ENCODE results near the gene SLC11A1.

Gene SLC11A1

DNA sequence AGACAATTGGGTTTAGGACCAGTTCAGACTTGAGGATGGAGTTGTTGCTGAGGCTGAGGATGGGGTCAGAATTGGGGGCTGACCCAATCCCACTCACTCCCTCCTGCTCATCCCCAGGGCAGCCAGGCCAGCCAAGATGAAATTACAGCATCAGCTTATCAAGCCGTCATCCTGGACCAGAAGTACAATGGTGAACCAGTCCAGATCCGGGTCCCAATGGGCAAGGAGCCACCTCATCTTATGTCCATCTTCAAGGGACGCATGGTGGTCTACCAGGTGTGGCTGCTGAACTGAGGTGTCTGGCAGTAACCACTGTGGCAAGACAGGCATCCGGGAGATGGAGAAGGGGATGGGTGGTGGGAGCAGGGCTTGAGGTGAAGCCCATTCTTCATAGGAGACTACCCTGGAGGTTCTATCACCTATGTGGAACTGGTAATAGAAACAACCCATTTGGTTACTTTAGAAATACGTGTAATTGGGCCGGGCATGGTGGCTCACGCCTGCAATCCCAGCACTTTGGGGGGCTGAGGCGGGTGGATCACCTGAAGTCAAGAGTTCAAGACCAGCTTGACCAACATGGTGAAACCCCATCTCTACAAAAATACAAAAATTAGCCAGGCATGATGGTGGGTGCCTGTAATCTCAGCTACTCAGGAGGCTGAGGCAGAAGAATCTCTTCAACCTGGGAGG, 50.7 kb downstream of the SLC11A1 start:
- H3K14ac ChIP-seq (ENCODE audit: low read length): no peak overlapping the region
- no peak overlapping the region for H3K4ac ChIP-seq (ENCODE audit: low read depth, low read length)
- no peak overlapping the region for H3K4me2 ChIP-seq (ENCODE audit: low read length)
- no peak overlapping the region for H3K9ac ChIP-seq (ENCODE audit: low read length)
- no peak overlapping the region for H3K4me3 ChIP-seq (ENCODE audit: low read depth, low read length)
- H2BK12ac ChIP-seq (ENCODE audit: low read length): no peak overlapping the region
- no peaks in the 10 kb centered on the region for H3K79me2 ChIP-seq (ENCODE audit: control insufficient read depth, insufficient read depth, low read length, poor library complexity)
- DNase-seq: no peak
- no peaks in the 10 kb centered on the region for H3K27me3 ChIP-seq (ENCODE audit: insufficient read depth, low read length)
- H2AK5ac ChIP-seq (ENCODE audit: low read length): no peak overlapping the region
- H2BK120ac ChIP-seq (ENCODE audit: insufficient read depth, low read length, poor library complexity): no peak overlapping the region
- H3K23ac ChIP-seq (ENCODE audit: low read length): no peak overlapping the region
- H3K27ac ChIP-seq (ENCODE audit: low read depth, low read length): no peak overlapping the region
- whole genome bisulfite sequencing (ENCODE audit: extremely low coverage, insufficient coverage, insufficient read length): no CpG with 5 or more reads among the region's 8 CpGs
- no peak overlapping the region for H2AFZ ChIP-seq (ENCODE audit: insufficient read depth, low read length, poor library complexity)
- H3K9me3 ChIP-seq (ENCODE audit: insufficient read depth, low read depth, low read length): peaks cover 2% of the 10 kb centered on the region
- H3K79me1 ChIP-seq (ENCODE audit: low read length): no peaks in the 10 kb centered on the region
- no peaks in the 10 kb centered on the region for H3K36me3 ChIP-seq (ENCODE audit: control insufficient read depth in 1 of 2, insufficient read depth in 2 of 2, low read length in 2 of 2)
- no peak overlapping the region for H4K91ac ChIP-seq (ENCODE audit: low read depth, low read length)
- H4K12ac ChIP-seq (ENCODE audit: low read depth, low read length): no peak overlapping the region
- no peaks in the 10 kb centered on the region for H3K4me1 ChIP-seq (ENCODE audit: control insufficient read depth in 1 of 2, insufficient read depth in 2 of 2, low read length in 2 of 2)
- no peak overlapping the region for H4K8ac ChIP-seq (ENCODE audit: low read depth, low read length)
- H3K18ac ChIP-seq (ENCODE audit: low read length): no peak overlapping the region
- no peak overlapping the region for H2BK5ac ChIP-seq (ENCODE audit: low read depth, low read length, poor library complexity)

DNA sequence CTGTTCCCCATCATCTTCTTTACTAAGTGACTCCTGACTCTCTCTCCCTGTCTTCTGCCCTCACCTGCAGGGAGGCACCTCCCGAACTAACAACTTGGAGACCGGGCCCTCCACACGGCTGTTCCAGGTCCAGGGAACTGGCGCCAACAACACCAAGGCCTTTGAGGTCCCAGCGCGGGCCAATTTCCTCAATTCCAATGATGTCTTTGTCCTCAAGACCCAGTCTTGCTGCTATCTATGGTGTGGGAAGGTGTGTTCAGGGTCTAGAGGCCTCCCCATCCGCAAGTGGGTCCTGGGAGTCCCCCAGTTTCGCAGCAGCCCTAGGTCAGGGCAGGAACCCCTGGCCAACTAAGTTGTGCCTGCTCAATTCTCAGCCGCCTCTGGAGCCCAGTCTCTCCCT, 52.4 kb downstream of the SLC11A1 start:
- no peaks in the 10 kb centered on the region for H3K79me1 ChIP-seq (ENCODE audit: low read length)
- H3K4me3 ChIP-seq (ENCODE audit: low read depth, low read length): no peak overlapping the region
- H3K18ac ChIP-seq (ENCODE audit: low read length): no peak overlapping the region
- DNase-seq: no peak
- H3K36me3 ChIP-seq (ENCODE audit: control insufficient read depth in 1 of 2, insufficient read depth in 2 of 2, low read length in 2 of 2): no peaks in the 10 kb centered on the region
- H3K27me3 ChIP-seq (ENCODE audit: insufficient read depth, low read length): no peaks in the 10 kb centered on the region
- no peak overlapping the region for H2AFZ ChIP-seq (ENCODE audit: insufficient read depth, low read length, poor library complexity)
- H4K91ac ChIP-seq (ENCODE audit: low read depth, low read length): no peak overlapping the region
- H2BK12ac ChIP-seq (ENCODE audit: low read length): no peak overlapping the region
- H2AK5ac ChIP-seq (ENCODE audit: low read length): no peak overlapping the region
- no peak overlapping the region for H2BK5ac ChIP-seq (ENCODE audit: low read depth, low read length, poor library complexity)
- no peak overlapping the region for H3K9ac ChIP-seq (ENCODE audit: low read length)
- H3K9me3 ChIP-seq (ENCODE audit: insufficient read depth, low read depth, low read length): peaks cover 2% of the 10 kb centered on the region
- H3K27ac ChIP-seq (ENCODE audit: low read depth, low read length): no peak overlapping the region
- H3K23ac ChIP-seq (ENCODE audit: low read length): no peak overlapping the region
- no peaks in the 10 kb centered on the region for H3K79me2 ChIP-seq (ENCODE audit: control insufficient read depth, insufficient read depth, low read length, poor library complexity)
- no peaks in the 10 kb centered on the region for H3K4me1 ChIP-seq (ENCODE audit: control insufficient read depth in 1 of 2, insufficient read depth in 2 of 2, low read length in 2 of 2)
- H3K4me2 ChIP-seq (ENCODE audit: low read length): no peak overlapping the region
- no CpG with 5 or more reads among the region's 9 CpGs for WGBS (ENCODE audit: extremely low coverage, insufficient coverage, insufficient read length)
- H2BK120ac ChIP-seq (ENCODE audit: insufficient read depth, low read length, poor library complexity): no peak overlapping the region
- no peak overlapping the region for H4K8ac ChIP-seq (ENCODE audit: low read depth, low read length)
- H3K14ac ChIP-seq (ENCODE audit: low read length): no peak overlapping the region
- H4K12ac ChIP-seq (ENCODE audit: low read depth, low read length): no peak overlapping the region
- no peak overlapping the region for H3K4ac ChIP-seq (ENCODE audit: low read depth, low read length)

DNA sequence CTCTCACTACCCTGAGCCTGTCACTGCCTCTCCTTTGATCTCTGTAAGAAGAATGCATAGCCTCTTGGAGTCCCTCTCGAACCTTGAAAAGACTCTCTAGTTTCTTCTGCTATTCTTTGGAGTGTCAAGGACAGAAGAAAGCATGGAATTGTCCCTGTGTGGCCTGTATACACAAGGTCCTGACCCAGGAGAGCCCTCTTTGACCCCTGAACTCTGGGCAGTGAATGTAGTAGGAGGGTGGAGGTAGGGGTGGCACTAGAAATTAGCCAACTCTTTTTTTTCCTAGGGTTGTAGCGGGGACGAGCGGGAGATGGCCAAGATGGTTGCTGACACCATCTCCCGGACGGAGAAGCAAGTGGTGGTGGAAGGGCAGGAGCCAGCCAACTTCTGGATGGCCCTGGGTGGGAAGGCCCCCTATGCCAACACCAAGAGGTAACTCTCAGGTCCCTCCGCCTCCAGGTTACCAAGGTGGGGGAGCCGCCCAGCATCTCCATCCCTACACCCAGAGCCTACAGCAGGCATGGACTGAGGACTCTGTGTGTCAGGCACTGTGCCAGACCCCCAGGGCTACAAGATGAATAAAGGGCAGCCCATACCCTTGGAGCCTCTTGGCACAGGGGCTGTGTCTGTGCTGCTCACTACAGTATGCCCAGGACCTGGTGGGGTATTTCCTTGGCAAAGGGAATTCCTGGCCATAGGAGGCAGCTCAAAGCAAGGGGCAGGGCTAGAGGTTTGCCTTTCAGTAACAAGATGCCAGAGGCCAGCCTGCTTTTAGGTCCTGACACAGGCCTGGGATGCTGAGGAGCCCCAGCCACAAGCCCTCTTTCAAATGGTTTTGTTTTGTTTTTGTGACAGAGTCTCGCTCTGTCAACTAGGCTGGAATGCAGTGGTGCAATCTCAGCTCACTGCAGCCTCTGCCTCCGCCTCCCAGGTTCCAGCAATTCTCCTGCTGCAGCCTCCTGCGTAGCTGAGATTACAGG, 53.2 kb downstream of the SLC11A1 start:
- no peak overlapping the region for H3K23ac ChIP-seq (ENCODE audit: low read length)
- H2AFZ ChIP-seq (ENCODE audit: insufficient read depth, low read length, poor library complexity): no peak overlapping the region
- no peak overlapping the region for H2BK5ac ChIP-seq (ENCODE audit: low read depth, low read length, poor library complexity)
- no peak overlapping the region for H2BK12ac ChIP-seq (ENCODE audit: low read length)
- H3K79me1 ChIP-seq (ENCODE audit: low read length): no peaks in the 10 kb centered on the region
- no peaks in the 10 kb centered on the region for H3K4me1 ChIP-seq (ENCODE audit: control insufficient read depth in 1 of 2, insufficient read depth in 2 of 2, low read length in 2 of 2)
- no peak overlapping the region for H2AK5ac ChIP-seq (ENCODE audit: low read length)
- no peaks in the 10 kb centered on the region for H3K36me3 ChIP-seq (ENCODE audit: control insufficient read depth in 1 of 2, insufficient read depth in 2 of 2, low read length in 2 of 2)
- no peak overlapping the region for H2BK120ac ChIP-seq (ENCODE audit: insufficient read depth, low read length, poor library complexity)
- H3K4ac ChIP-seq (ENCODE audit: low read depth, low read length): no peak overlapping the region
- no peak overlapping the region for H3K9ac ChIP-seq (ENCODE audit: low read length)
- H3K4me3 ChIP-seq (ENCODE audit: low read depth, low read length): no peak overlapping the region
- no peaks in the 10 kb centered on the region for H3K27me3 ChIP-seq (ENCODE audit: insufficient read depth, low read length)
- H3K14ac ChIP-seq (ENCODE audit: low read length): no peak overlapping the region
- H3K27ac ChIP-seq (ENCODE audit: low read depth, low read length): no peak overlapping the region
- peak; percentile 9 to 27 for DNase-seq
- no CpG with 5 or more reads among the region's 11 CpGs for WGBS (ENCODE audit: extremely low coverage, insufficient coverage, insufficient read length)
- H3K79me2 ChIP-seq (ENCODE audit: control insufficient read depth, insufficient read depth, low read length, poor library complexity): no peaks in the 10 kb centered on the region
- H3K18ac ChIP-seq (ENCODE audit: low read length): no peak overlapping the region
- peaks cover 2% of the 10 kb centered on the region for H3K9me3 ChIP-seq (ENCODE audit: insufficient read depth, low read depth, low read length)
- no peak overlapping the region for H4K12ac ChIP-seq (ENCODE audit: low read depth, low read length)
- no peak overlapping the region for H4K8ac ChIP-seq (ENCODE audit: low read depth, low read length)
- no peak overlapping the region for H4K91ac ChIP-seq (ENCODE audit: low read depth, low read length)
- no peak overlapping the region for H3K4me2 ChIP-seq (ENCODE audit: low read length)

DNA sequence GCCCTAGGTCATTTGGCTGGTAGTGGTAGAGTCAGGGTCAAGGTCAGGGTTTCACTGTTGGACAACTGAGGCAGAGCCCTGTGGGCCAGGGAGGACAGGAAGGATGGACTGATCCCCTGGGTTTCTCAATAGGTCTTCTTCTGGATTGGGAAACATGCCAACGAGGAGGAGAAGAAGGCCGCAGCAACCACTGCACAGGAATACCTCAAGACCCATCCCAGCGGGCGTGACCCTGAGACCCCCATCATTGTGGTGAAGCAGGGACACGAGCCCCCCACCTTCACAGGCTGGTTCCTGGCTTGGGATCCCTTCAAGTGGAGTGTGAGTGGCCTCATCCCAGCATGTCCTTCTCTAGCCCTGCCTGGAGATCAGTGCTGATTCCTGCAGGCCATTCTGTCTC, 54.9 kb downstream of the SLC11A1 start:
- Histone ChIP-seq H3K4me2 (ENCODE audit: low read length) (no peak overlapping the region), H2BK12ac (ENCODE audit: low read length) (no peak overlapping the region), H3K79me2 (ENCODE audit: control insufficient read depth, insufficient read depth, low read length, poor library complexity) (no peaks in the 10 kb centered on the region), H3K79me1 (ENCODE audit: low read length) (no peaks in the 10 kb centered on the region), H3K27me3 (ENCODE audit: insufficient read depth, low read length) (no peaks in the 10 kb centered on the region), H2BK120ac (ENCODE audit: insufficient read depth, low read length, poor library complexity) (no peak overlapping the region), H4K12ac (ENCODE audit: low read depth, low read length) (no peak overlapping the region), H3K9me3 (ENCODE audit: insufficient read depth, low read depth, low read length) (no peaks in the 10 kb centered on the region), H4K91ac (ENCODE audit: low read depth, low read length) (no peak overlapping the region), H2BK5ac (ENCODE audit: low read depth, low read length, poor library complexity) (no peak overlapping the region), H3K4me3 (ENCODE audit: low read depth, low read length) (peak overlapping the region; percentile 9), H3K36me3 (ENCODE audit: control insufficient read depth in 1 of 2, insufficient read depth in 2 of 2, low read length in 2 of 2) (no peaks in the 10 kb centered on the region), H3K23ac (ENCODE audit: low read length) (no peak overlapping the region), H2AK5ac (ENCODE audit: low read length) (no peak overlapping the region), H3K14ac (ENCODE audit: low read length) (no peak overlapping the region), H3K4ac (ENCODE audit: low read depth, low read length) (no peak overlapping the region), H3K18ac (ENCODE audit: low read length) (no peak overlapping the region), H2AFZ (ENCODE audit: insufficient read depth, low read length, poor library complexity) (no peak overlapping the region), H3K9ac (ENCODE audit: low read length) (no peak overlapping the region), H3K4me1 (ENCODE audit: control insufficient read depth in 1 of 2, insufficient read depth in 2 of 2, low read length in 2 of 2) (no peaks in the 10 kb centered on the region), H3K27ac (ENCODE audit: low read depth, low read length) (no peak overlapping the region), H4K8ac (ENCODE audit: low read depth, low read length) (no peak overlapping the region)
- no peak for DNase-seq
- no CpG with 5 or more reads among the region's 5 CpGs for WGBS (ENCODE audit: extremely low coverage, insufficient coverage, insufficient read length)
